Measurements from ENCODE around the gene CFAP43.

DNA sequence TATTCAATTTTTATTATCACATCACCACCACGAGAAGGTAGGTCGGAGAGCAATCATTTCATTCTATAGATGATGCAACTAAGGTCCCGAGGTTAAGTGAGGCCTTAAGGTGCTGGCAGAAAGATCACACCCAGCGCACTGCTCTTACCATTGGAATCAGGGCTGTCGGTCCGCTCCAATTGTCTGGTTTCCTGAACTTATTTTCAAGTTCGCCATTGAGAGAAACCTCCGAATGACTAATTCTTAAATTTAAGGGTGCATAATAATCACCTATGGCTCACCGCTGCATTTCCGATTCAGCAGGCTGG, 36.2 kb upstream of the CFAP43 start:
- TF ChIP-seq, protein P1, sequence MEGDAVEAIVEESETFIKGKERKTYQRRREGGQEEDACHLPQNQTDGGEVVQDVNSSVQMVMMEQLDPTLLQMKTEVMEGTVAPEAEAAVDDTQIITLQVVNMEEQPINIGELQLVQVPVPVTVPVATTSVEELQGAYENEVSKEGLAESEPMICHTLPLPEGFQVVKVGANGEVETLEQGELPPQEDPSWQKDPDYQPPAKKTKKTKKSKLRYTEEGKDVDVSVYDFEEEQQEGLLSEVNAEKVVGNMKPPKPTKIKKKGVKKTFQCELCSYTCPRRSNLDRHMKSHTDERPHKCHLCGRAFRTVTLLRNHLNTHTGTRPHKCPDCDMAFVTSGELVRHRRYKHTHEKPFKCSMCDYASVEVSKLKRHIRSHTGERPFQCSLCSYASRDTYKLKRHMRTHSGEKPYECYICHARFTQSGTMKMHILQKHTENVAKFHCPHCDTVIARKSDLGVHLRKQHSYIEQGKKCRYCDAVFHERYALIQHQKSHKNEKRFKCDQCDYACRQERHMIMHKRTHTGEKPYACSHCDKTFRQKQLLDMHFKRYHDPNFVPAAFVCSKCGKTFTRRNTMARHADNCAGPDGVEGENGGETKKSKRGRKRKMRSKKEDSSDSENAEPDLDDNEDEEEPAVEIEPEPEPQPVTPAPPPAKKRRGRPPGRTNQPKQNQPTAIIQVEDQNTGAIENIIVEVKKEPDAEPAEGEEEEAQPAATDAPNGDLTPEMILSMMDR (conservative IDR thresholded peaks at IDR 0.05 in 1 of 2, IDR thresholded peaks at IDR 0.05 in 1 of 2; ENCODE audit: low read depth in 1 of 2, low read length in 2 of 2) = no peak
- no peak for TF ChIP-seq EZH2 (IDR thresholded peaks at IDR 0.05; ENCODE audit: low read length, missing control alignments)

Data from fibroblast of lung (primary cell).